ENCODE measurements around the gene PLXNA4.

PLXNA4 gene

GRCh38 chr7:132148876-132149275, 427.4 kb downstream of the PLXNA4 start:
- Histone ChIP-seq H3K27ac (ENCODE audit: low read depth, low read length, poor library complexity, severe bottlenecking) (no peak overlapping the region), H3K27me3 (ENCODE audit: insufficient read depth, low read length) (peaks cover 7% of the 10 kb centered on the region; the same call in 1 of the 2 replicates), H3K4me3 (ENCODE audit: low read depth, low read length, poor library complexity, severe bottlenecking) (no peak overlapping the region), H3K9me2 (ENCODE audit: low read depth, low read length) (no peaks in the 10 kb centered on the region), H3K9me3 (ENCODE audit: low read length) (no peaks in the 10 kb centered on the region), H4K20me1 (ENCODE audit: insufficient read depth, low read length) (no peaks in the 10 kb centered on the region), H3K4me1 (ENCODE audit: insufficient read depth, low read length, severe bottlenecking) (no peaks in the 10 kb centered on the region), H3K79me2 (ENCODE audit: insufficient read depth, low read length) (no peaks in the 10 kb centered on the region), H3K4me2 (ENCODE audit: low read length) (no peak overlapping the region), H3K36me3 (ENCODE audit: insufficient read depth, low read length) (no peaks in the 10 kb centered on the region), H3F3A (ENCODE audit: insufficient read depth, low read length) (no peaks in the 10 kb centered on the region), H2AFZ (ENCODE audit: low read length) (no peak overlapping the region), H3K9ac (ENCODE audit: low read length) (no peak overlapping the region)
- no peak for TF ChIP-seq CTCF (IDR thresholded peaks at IDR 0.05; ENCODE audit: low read length)
- TF ChIP-seq EZH2 (IDR thresholded peaks at IDR 0.05; ENCODE audit: borderline replicate concordance, low read length): no peak

- Histone ChIP-seq H3K27ac (ENCODE audit: low read depth, low read length, poor library complexity, severe bottlenecking) (no peak overlapping the region), H3K4me2 (ENCODE audit: low read length) (no peak overlapping the region), H3K27me3 (ENCODE audit: insufficient read depth, low read length) (peaks cover 7% of the 10 kb centered on the region; the same call in 1 of the 2 replicates), H3K4me1 (ENCODE audit: insufficient read depth, low read length, severe bottlenecking) (no peaks in the 10 kb centered on the region), H3K9me2 (ENCODE audit: low read depth, low read length) (no peaks in the 10 kb centered on the region), H3K9ac (ENCODE audit: low read length) (no peak overlapping the region), H3K79me2 (ENCODE audit: insufficient read depth, low read length) (no peaks in the 10 kb centered on the region), H3F3A (ENCODE audit: insufficient read depth, low read length) (no peaks in the 10 kb centered on the region), H4K20me1 (ENCODE audit: insufficient read depth, low read length) (no peaks in the 10 kb centered on the region), H3K4me3 (ENCODE audit: low read depth, low read length, poor library complexity, severe bottlenecking) (no peak overlapping the region), H3K9me3 (ENCODE audit: low read length) (no peaks in the 10 kb centered on the region), H3K36me3 (ENCODE audit: insufficient read depth, low read length) (no peaks in the 10 kb centered on the region), H2AFZ (ENCODE audit: low read length) (no peak overlapping the region)
- TF ChIP-seq CTCF (IDR thresholded peaks at IDR 0.05; ENCODE audit: low read length): no peak
- TF ChIP-seq EZH2 (IDR thresholded peaks at IDR 0.05; ENCODE audit: borderline replicate concordance, low read length): no peak
Observed at GRCh38 chr7:132145466-132145865, 430.8 kb downstream of the PLXNA4 start.

GRCh38 chr7:132145063-132145462, 431.2 kb downstream of the PLXNA4 start:
- TF ChIP-seq CTCF (IDR thresholded peaks at IDR 0.05; ENCODE audit: low read length) (no peak), EZH2 (IDR thresholded peaks at IDR 0.05; ENCODE audit: borderline replicate concordance, low read length) (no peak)

More at GRCh38 chr7:132145063-132145462, 431.2 kb downstream of the PLXNA4 start:
- no peak overlapping the region for H3K4me2 ChIP-seq (ENCODE audit: low read length)
- no peaks in the 10 kb centered on the region for H3K9me3 ChIP-seq (ENCODE audit: low read length)
- no peak overlapping the region for H3K27ac ChIP-seq (ENCODE audit: low read depth, low read length, poor library complexity, severe bottlenecking)
- H3F3A ChIP-seq (ENCODE audit: insufficient read depth, low read length): no peaks in the 10 kb centered on the region
- no peaks in the 10 kb centered on the region for H3K79me2 ChIP-seq (ENCODE audit: insufficient read depth, low read length)
- H2AFZ ChIP-seq (ENCODE audit: low read length): no peak overlapping the region
- H3K4me1 ChIP-seq (ENCODE audit: insufficient read depth, low read length, severe bottlenecking): no peaks in the 10 kb centered on the region
- H3K4me3 ChIP-seq (ENCODE audit: low read depth, low read length, poor library complexity, severe bottlenecking): no peak overlapping the region
- H3K27me3 ChIP-seq (ENCODE audit: insufficient read depth, low read length): peaks cover 7% of the 10 kb centered on the region; the same call in 1 of the 2 replicates
- H3K36me3 ChIP-seq (ENCODE audit: insufficient read depth, low read length): no peaks in the 10 kb centered on the region
- H3K9me2 ChIP-seq (ENCODE audit: low read depth, low read length): no peaks in the 10 kb centered on the region
- no peak overlapping the region for H3K9ac ChIP-seq (ENCODE audit: low read length)
- no peaks in the 10 kb centered on the region for H4K20me1 ChIP-seq (ENCODE audit: insufficient read depth, low read length)
